Subcutaneous abdominal adipose tissue (tissue), 5 donors: ENCODE results near the gene RABGAP1L.

Source experiments
- H3K27ac ChIP-seq: one replicate; pipeline ENCODE4 v1.7.0; 2013; ENCODE audit warnings: low read depth, mild to moderate bottlenecking, inconsistent platforms, low read length, moderate library complexity
- H3K27me3 ChIP-seq, 5 donors: one replicate each; pipeline ENCODE4 v1.7.0; 2013; ENCODE audit warnings: low read length in 5 of 5, inconsistent platforms in 1 of 5; ENCODE audit not compliant: control insufficient read depth in 5 of 5, insufficient read depth in 4 of 5
- H3K36me3 ChIP-seq, 5 donors: one replicate each; pipeline ENCODE4 v1.7.0; 2013; ENCODE audit warnings: low read length in 5 of 5; ENCODE audit not compliant: control insufficient read depth in 5 of 5, insufficient read depth in 5 of 5
- H3K4me1 ChIP-seq, 5 donors: one replicate each; pipeline ENCODE4 v1.7.0; 2013; ENCODE audit warnings: low read length in 5 of 5, mild to moderate bottlenecking in 3 of 5, moderate library complexity in 1 of 5; ENCODE audit not compliant: control insufficient read depth in 5 of 5, insufficient read depth in 5 of 5
- H3K4me3 ChIP-seq, 5 donors: one replicate each; pipeline ENCODE4 v1.7.0; 2013; ENCODE audit warnings: low read length in 5 of 5, low read depth in 1 of 5
- H3K9ac ChIP-seq, 5 donors: one replicate each; pipeline ENCODE4 v1.7.0; 2013; ENCODE audit warnings: low read length in 5 of 5, mild to moderate bottlenecking in 4 of 5, moderate library complexity in 3 of 5
- H3K9me3 ChIP-seq, 5 donors: one replicate each; pipeline ENCODE4 v1.7.0; 2013; ENCODE audit warnings: low read length in 5 of 5; ENCODE audit not compliant: control insufficient read depth in 5 of 5
- donor health status: healthy.
- donor health status: healthy.
- donor health status: healthy.
- donor health status: healthy.
- donor health status: healthy.

Gene RABGAP1L

GRCh38 chr1:174414203-174414602, 254.9 kb downstream of the RABGAP1L start:
- Histone ChIP-seq H3K4me1 (no peaks in the 10 kb centered on the region), H3K4me3 (peak overlapping the region in 2 of 5 donors; percentile 37 to 40), H3K27me3 (no peaks in the 10 kb centered on the region), H3K9me3 (no peaks in the 10 kb centered on the region), H3K36me3 (no peaks in the 10 kb centered on the region), H3K27ac (no peak overlapping the region), H3K9ac (peak overlapping the region in 1 of 5 donors; percentile 46)

- H3K4me3 ChIP-seq, result no peak overlapping the region
- no peaks in the 10 kb centered on the region for H3K4me1 ChIP-seq
- no peak overlapping the region for H3K27ac ChIP-seq
- no peaks in the 10 kb centered on the region for H3K27me3 ChIP-seq
- H3K36me3 ChIP-seq, result no peaks in the 10 kb centered on the region
- H3K9me3 ChIP-seq, result no peaks in the 10 kb centered on the region
- H3K9ac ChIP-seq, result no peak overlapping the region
These were observed 256.2 kb downstream of the RABGAP1L start for GRCh38 chr1:174415506-174415905.

- Histone ChIP-seq H3K9ac (no peak overlapping the region), H3K27me3 (no peaks in the 10 kb centered on the region), H3K27ac (no peak overlapping the region), H3K9me3 (no peaks in the 10 kb centered on the region), H3K4me3 (no peak overlapping the region), H3K36me3 (no peaks in the 10 kb centered on the region), H3K4me1 (no peaks in the 10 kb centered on the region)
These were observed 258.6 kb downstream of the RABGAP1L start for GRCh38 chr1:174417921-174418320.

GRCh38 chr1:174425121-174425520, 265.8 kb downstream of the RABGAP1L start:
- no peaks in the 10 kb centered on the region for H3K36me3 ChIP-seq
- no peak overlapping the region for H3K27ac ChIP-seq
- H3K9me3 ChIP-seq, result no peaks in the 10 kb centered on the region

GRCh38 chr1:174426153-174426552, 266.8 kb downstream of the RABGAP1L start:
- Histone ChIP-seq H3K36me3 (no peaks in the 10 kb centered on the region), H3K9ac (no peak overlapping the region), H3K27ac (no peak overlapping the region), H3K4me1 (no peaks in the 10 kb centered on the region), H3K27me3 (no peaks in the 10 kb centered on the region), H3K9me3 (no peaks in the 10 kb centered on the region), H3K4me3 (no peak overlapping the region)

More at GRCh38 chr1:174425121-174425520, 265.8 kb downstream of the RABGAP1L start:
- Histone ChIP-seq H3K4me3 (no peak overlapping the region), H3K9ac (no peak overlapping the region), H3K27me3 (no peaks in the 10 kb centered on the region), H3K4me1 (no peaks in the 10 kb centered on the region)

GRCh38 chr1:174428033-174428432, 268.7 kb downstream of the RABGAP1L start:
- Histone ChIP-seq H3K36me3 (no peaks in the 10 kb centered on the region), H3K9ac (no peak overlapping the region), H3K27me3 (no peaks in the 10 kb centered on the region), H3K9me3 (no peaks in the 10 kb centered on the region), H3K4me1 (no peaks in the 10 kb centered on the region), H3K27ac (no peak overlapping the region), H3K4me3 (no peak overlapping the region)

DNA sequence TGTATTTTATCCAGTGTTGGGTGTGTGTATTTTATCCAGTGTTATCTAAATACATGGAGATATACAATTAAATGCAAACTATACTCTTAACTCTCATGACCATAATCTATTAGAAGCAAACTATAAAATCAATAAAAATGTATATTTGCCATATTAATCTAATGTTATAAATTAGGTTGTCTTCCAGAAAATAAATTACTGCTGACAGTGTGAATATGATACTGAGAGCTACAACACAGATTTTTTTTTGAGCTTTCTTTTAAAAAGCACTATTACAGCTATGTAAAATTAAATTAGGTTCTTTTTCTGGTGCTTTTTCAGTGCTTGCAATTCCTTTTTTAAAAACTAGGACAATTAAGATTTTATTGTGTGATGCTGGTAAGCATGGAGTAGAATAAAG, 269.4 kb downstream of the RABGAP1L start:
- Histone ChIP-seq H3K4me3 (no peak overlapping the region), H3K27ac (no peak overlapping the region), H3K4me1 (no peaks in the 10 kb centered on the region), H3K36me3 (no peaks in the 10 kb centered on the region), H3K27me3 (no peaks in the 10 kb centered on the region), H3K9ac (no peak overlapping the region), H3K9me3 (no peaks in the 10 kb centered on the region)

DNA sequence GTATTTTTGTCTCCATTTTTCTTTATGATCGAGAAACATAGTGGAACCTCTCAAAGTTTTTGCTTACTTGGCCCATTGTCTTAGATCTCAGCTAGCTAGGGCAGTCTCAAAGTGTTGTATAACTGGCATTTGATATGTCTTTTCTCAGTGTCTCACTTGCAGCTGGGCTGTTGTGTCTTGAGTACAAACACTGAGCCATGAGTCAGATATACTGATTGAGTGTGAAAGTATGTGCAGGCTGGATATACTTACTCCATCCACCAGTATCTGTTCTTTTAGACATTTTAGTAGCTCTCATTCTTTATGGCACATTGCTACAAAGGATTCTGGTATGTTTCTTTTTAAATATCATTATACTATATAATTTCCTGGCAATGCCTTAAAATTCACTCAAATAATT, 274.1 kb downstream of the RABGAP1L start:
- H3K4me1 ChIP-seq, result no peaks in the 10 kb centered on the region
- no peaks in the 10 kb centered on the region for H3K27me3 ChIP-seq
- H3K4me3 ChIP-seq, result no peak overlapping the region
- H3K9ac ChIP-seq, result no peak overlapping the region
- H3K27ac ChIP-seq, result no peak overlapping the region
- H3K9me3 ChIP-seq, result peaks cover 0 to 3% (median 0%) of the 10 kb centered on the region in 5 donors
- H3K36me3 ChIP-seq, result no peaks in the 10 kb centered on the region

DNA sequence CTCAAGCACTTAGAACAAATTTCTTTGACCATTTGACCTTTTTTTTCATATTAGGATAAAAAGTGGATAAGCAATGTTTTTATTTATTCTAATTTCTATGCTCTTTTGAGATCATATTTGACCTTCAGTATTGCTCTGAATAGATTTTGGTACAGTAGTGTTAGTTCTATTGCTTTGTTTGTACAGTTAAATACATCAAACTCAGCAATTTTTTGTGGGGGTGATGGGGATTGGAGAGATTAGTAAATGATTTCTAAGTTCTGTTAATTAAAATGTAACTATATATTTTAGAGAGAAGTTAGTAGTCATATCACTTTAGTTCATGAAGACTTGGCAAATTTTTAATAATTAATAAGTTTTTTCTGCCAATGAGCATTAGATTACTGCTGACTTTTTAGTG, 286.0 kb downstream of the RABGAP1L start:
- Histone ChIP-seq H3K9ac (no peak overlapping the region), H3K4me3 (no peak overlapping the region), H3K27ac (no peak overlapping the region), H3K36me3 (no peaks in the 10 kb centered on the region), H3K9me3 (no peaks in the 10 kb centered on the region), H3K27me3 (no peaks in the 10 kb centered on the region), H3K4me1 (peaks cover 0 to 11% (median 6%) of the 10 kb centered on the region in 5 donors)

- no peak overlapping the region for H3K4me3 ChIP-seq
- no peak overlapping the region for H3K27ac ChIP-seq
- H3K9ac ChIP-seq, result no peak overlapping the region
- peaks cover 0 to 11% (median 6%) of the 10 kb centered on the region in 5 donors for H3K4me1 ChIP-seq
- no peaks in the 10 kb centered on the region for H3K27me3 ChIP-seq
- no peaks in the 10 kb centered on the region for H3K9me3 ChIP-seq
- no peaks in the 10 kb centered on the region for H3K36me3 ChIP-seq
These were observed 286.5 kb downstream of the RABGAP1L start for GRCh38 chr1:174445817-174446216.
